ENCODE measurements around the gene NIBAN1. TPM values are rescaled to one million over a fixed set of nuclear protein-coding genes. Genes with fewer than 3 reads are reported as not detected.
"Not testable (repeated sequence)": the region's sequence is repeated elsewhere in the genome, so short reads cannot be mapped to it uniquely, and the experiment has no call there.

NIBAN1 gene
- total RNA-seq, 4 donors from 2014 or later = 13.4 to 23.9 (median 18.2) TPM

DNA sequence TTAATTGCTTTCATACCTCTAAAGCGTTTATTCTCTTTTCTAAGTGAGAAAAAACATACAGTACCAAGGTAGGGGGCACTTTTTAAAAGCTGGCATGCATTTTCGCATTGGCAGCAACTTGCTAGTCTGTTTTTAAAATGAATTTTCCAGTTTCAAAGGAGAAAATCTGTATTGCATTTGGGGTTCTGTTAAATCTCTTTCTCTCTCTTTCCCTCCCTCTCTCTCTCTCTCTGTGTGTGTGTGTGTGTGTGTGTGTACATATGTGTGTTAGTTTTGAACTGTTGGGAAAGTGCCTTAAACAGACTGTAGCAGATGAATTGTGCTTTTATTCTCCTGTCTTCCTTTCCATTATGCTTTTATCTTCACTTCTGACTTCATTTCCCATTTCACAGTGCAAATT, 7.3 kb downstream of the NIBAN1 start:
- TF ChIP-seq POLR2A (IDR thresholded peaks at IDR 0.05) (no peak), EP300 (IDR thresholded peaks at IDR 0.05) (no peak), POLR2AphosphoS5 (IDR thresholded peaks at IDR 0.05) (no peak)
- TF ChIP-seq, protein P1, sequence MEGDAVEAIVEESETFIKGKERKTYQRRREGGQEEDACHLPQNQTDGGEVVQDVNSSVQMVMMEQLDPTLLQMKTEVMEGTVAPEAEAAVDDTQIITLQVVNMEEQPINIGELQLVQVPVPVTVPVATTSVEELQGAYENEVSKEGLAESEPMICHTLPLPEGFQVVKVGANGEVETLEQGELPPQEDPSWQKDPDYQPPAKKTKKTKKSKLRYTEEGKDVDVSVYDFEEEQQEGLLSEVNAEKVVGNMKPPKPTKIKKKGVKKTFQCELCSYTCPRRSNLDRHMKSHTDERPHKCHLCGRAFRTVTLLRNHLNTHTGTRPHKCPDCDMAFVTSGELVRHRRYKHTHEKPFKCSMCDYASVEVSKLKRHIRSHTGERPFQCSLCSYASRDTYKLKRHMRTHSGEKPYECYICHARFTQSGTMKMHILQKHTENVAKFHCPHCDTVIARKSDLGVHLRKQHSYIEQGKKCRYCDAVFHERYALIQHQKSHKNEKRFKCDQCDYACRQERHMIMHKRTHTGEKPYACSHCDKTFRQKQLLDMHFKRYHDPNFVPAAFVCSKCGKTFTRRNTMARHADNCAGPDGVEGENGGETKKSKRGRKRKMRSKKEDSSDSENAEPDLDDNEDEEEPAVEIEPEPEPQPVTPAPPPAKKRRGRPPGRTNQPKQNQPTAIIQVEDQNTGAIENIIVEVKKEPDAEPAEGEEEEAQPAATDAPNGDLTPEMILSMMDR (IDR thresholded peaks at IDR 0.05) = no peak

DNA sequence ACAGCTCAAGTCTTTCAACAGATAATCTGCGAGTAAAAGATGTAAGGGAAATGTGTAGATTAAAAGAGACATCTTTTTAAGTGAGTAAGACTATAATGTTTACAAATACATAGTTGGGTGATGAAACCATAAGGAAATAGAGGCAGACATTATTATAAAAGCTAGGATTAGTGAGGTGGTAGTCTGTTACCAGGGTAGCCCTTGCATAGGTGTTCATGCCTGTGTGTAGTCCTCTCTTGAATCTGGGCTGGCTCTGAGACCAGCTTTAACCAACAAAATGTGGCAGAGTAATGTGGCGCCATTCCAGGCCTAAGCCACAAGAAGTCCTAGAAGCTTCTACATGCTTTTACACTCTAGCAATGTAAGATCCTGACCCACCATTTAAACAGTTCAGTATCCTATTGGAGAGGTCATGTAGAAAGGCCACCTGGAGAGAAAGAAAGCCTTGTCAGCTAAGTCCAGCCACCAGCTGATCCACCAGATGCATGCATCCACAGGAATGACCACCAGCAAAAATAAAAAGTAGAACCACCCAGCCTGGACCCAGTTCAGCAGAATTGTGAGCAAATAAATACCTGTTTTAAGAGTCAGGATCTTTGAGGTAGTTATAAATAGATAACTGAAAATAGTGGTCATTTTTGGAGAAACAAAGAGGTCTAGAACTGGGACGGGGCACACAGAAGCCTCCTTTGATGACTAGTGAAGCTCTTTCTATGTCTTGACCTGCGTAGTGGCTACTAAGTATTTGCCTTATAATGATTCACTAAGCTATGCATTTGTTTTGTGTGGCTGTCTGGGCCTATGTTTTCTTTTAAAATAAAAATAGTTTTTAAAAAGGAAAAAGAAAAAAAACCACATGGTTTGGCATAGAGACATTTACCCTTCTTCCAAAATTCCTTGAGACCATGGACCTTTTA, 8.1 kb downstream of the NIBAN1 start:
- H3K4me3 ChIP-seq = no peak overlapping the region
- 80% methylated on average over 4 of the region's 4 CpGs for WGBS
- no peaks in the 10 kb centered on the region for H3K36me3 ChIP-seq
- H3K4me1 ChIP-seq = peaks cover 4% of the 10 kb centered on the region
- DNase-seq (ENCODE audit: low spot score in 2 of 2) = no peak
- no peaks in the 10 kb centered on the region for H3K9me3 ChIP-seq
- no peak overlapping the region for H3K27ac ChIP-seq
- no peaks in the 10 kb centered on the region for H3K27me3 ChIP-seq
- TF ChIP-seq POLR2AphosphoS5 (IDR thresholded peaks at IDR 0.05) (no peak), POLR2A (IDR thresholded peaks at IDR 0.05) (no peak), EP300 (IDR thresholded peaks at IDR 0.05) (no peak)
- TF ChIP-seq, protein P1 (IDR thresholded peaks at IDR 0.05) = no peak

More for the DNA sequence above, 7.3 kb downstream of the NIBAN1 start:
- no peak for DNase-seq (ENCODE audit: low spot score in 2 of 2)
- no peak overlapping the region for H3K27ac ChIP-seq
- H3K4me3 ChIP-seq = no peak overlapping the region
- H3K36me3 ChIP-seq = no peaks in the 10 kb centered on the region
- H3K27me3 ChIP-seq = no peaks in the 10 kb centered on the region
- WGBS = 86% methylated on average over 2 of the region's 2 CpGs
- no peaks in the 10 kb centered on the region for H3K9me3 ChIP-seq
- peaks cover 6% of the 10 kb centered on the region for H3K4me1 ChIP-seq

- 96% methylated on average over 8 of the region's 8 CpGs for WGBS
- Histone ChIP-seq H3K4me1 (peaks cover 4% of the 10 kb centered on the region), H3K9me3 (no peaks in the 10 kb centered on the region), H3K27me3 (no peaks in the 10 kb centered on the region), H3K27ac (no peak overlapping the region), H3K36me3 (no peaks in the 10 kb centered on the region), H3K4me3 (no peak overlapping the region)
- TF ChIP-seq POLR2A (IDR thresholded peaks at IDR 0.05) (no peak), EP300 (IDR thresholded peaks at IDR 0.05) (no peak), POLR2AphosphoS5 (IDR thresholded peaks at IDR 0.05) (no peak)
- TF ChIP-seq, protein P1 (IDR thresholded peaks at IDR 0.05) = no peak
- no peak for DNase-seq (ENCODE audit: low spot score in 2 of 2)
Measured at GRCh38 chr1:184965439-184965838, 8.9 kb downstream of the NIBAN1 start.

DNA sequence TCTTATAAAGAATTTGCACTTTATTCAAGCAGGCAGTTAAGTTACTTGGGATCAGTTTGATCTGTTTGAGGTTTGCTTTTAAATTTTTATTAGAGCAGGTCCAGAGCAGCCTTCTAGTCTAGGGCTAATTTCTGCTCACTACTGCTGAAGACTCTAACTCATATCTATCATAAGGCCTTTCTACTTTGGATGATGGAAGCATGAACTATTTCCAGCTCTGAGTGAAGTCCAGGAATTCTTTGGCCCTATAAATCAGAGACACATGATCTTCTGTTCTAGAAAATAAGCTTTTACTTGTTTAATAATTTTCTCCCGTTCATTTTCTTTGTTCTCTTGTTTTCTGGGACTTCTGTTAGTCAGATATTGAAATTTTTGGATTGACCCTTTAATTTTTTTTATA, 14.7 kb downstream of the NIBAN1 start:
- no peak for DNase-seq (ENCODE audit: low spot score in 2 of 2)
- Histone ChIP-seq H3K9me3 (no peaks in the 10 kb centered on the region), H3K36me3 (no peaks in the 10 kb centered on the region), H3K27me3 (no peaks in the 10 kb centered on the region), H3K4me3 (no peak overlapping the region), H3K4me1 (peaks cover 21% of the 10 kb centered on the region), H3K27ac (no peak overlapping the region)
- TF ChIP-seq, protein P1 (IDR thresholded peaks at IDR 0.05) = no peak
- TF ChIP-seq EP300 (IDR thresholded peaks at IDR 0.05) (no peak), POLR2AphosphoS5 (IDR thresholded peaks at IDR 0.05) (no peak), POLR2A (IDR thresholded peaks at IDR 0.05) (no peak)
- whole genome bisulfite sequencing = 28% methylated on average over 1 of the region's 1 CpG

GRCh38 chr1:184958554-184959353, 15.6 kb downstream of the NIBAN1 start:
- no peak for DNase-seq (ENCODE audit: low spot score in 2 of 2)
- H3K4me1 ChIP-seq = peaks cover 29% of the 10 kb centered on the region
- whole genome bisulfite sequencing = 77% methylated on average over 4 of the region's 4 CpGs
- no peaks in the 10 kb centered on the region for H3K9me3 ChIP-seq
- H3K27ac ChIP-seq = no peak overlapping the region
- no peaks in the 10 kb centered on the region for H3K27me3 ChIP-seq
- TF ChIP-seq POLR2AphosphoS5 (IDR thresholded peaks at IDR 0.05) = no peak
- TF ChIP-seq POLR2A (IDR thresholded peaks at IDR 0.05) = no peak
- TF ChIP-seq, protein P1 (IDR thresholded peaks at IDR 0.05) = no peak
- no peak for TF ChIP-seq EP300 (IDR thresholded peaks at IDR 0.05)
- H3K36me3 ChIP-seq = no peaks in the 10 kb centered on the region
- H3K4me3 ChIP-seq = no peak overlapping the region

DNA sequence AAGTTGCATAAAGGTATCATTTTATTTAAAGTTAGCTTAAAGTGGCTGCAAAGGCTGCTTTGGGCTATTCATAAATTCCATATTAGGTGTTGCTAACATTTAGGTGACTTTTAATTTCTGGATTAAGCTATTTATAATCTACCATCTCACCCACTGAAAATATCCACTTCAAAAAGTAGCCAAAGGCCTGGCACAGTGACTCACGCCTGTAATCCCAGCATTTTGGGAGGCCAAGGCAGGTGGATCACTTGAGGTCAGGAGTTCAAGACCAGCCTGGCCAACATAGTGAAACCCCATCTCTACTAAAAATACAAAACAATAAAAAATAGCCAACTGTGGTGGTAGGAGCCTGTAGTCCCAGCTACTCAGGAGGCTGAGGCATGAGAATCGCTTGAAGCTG, 16.4 kb downstream of the NIBAN1 start:
- not testable (repeated sequence) for H3K27ac ChIP-seq; H3K4me3 ChIP-seq; H3K36me3 ChIP-seq; DNase-seq (ENCODE audit: low spot score in 2 of 2); H3K27me3 ChIP-seq; H3K9me3 ChIP-seq
- WGBS = 95% methylated on average over 2 of the region's 2 CpGs
- peaks cover 30% of the 10 kb centered on the region for H3K4me1 ChIP-seq

All from suprapubic skin (tissue), 4 donors.